H1 (cell line): ENCODE measurements around the gene CSPG5. TPM values are rescaled to one million over a fixed set of nuclear protein-coding genes. Genes with fewer than 3 reads are reported as not detected.

Experiments
- CTCF ChIA-PET: fragments of 300-600 bp; sonication (Branson Sonifier 250); formaldehyde crosslinking; loops from one replicate; lab custom pipeline; 2021; ENCODE audit not compliant: partially characterized antibody; lab: Charles Lee
- POLR2A ChIA-PET: fragments of 300-600 bp; sonication (Branson Sonifier 250); formaldehyde crosslinking; loops from one replicate; lab custom pipeline; 2021; ENCODE audit warnings: inconsistent platforms; ENCODE audit not compliant: partially characterized antibody; lab: Charles Lee
- DNase-seq, 2 experiments: peaks; one replicate each; pipeline versions ENCODE4 v3.0.0 to v3.0.0-alpha.2; 2010 to 2022; ENCODE audit warnings: low spot score in 2 of 2, low read depth in 1 of 2, mixed read lengths in 1 of 2
- FAIRE-seq: peaks from 2 replicates; lab custom pipeline; 2011; peaks lifted over from hg19 to GRCh38; lab: Jason Lieb, UNC
- H2AFZ ChIP-seq: 2 replicates; pipeline ENCODE4 v1.8.1; 2012; ENCODE audit warnings: low read length, inconsistent platforms
- H2AK5ac ChIP-seq: 2 replicates; pipeline ENCODE4 v1.6.1; 2013; ENCODE audit warnings: low read depth, low read length
- H2BK120ac ChIP-seq: replicated peaks from 2 replicates; pipeline ENCODE3; 2013; ENCODE audit warnings: low read depth, low read length, inconsistent platforms
- H2BK12ac ChIP-seq: 2 replicates; pipeline ENCODE4 v1.6.1; 2013; ENCODE audit warnings: low read depth, low read length
- H2BK15ac ChIP-seq: 2 replicates; pipeline ENCODE4 v1.6.1; 2013; ENCODE audit warnings: low read length
- H2BK20ac ChIP-seq: 2 replicates; pipeline ENCODE4 v1.6.1; 2013; ENCODE audit warnings: low read length
- H2BK5ac ChIP-seq: 2 replicates; pipeline ENCODE4 v1.6.1; 2013; ENCODE audit warnings: low read depth, low read length
- H3K14ac ChIP-seq: 2 replicates; pipeline ENCODE4 v1.6.1; 2013; ENCODE audit warnings: inconsistent platforms; ENCODE audit not compliant: insufficient read length
- H3K18ac ChIP-seq: 2 replicates; pipeline ENCODE4 v1.6.1; 2013; ENCODE audit warnings: low read length; ENCODE audit errors: extremely low read depth
- H3K23ac ChIP-seq: 2 replicates; pipeline ENCODE4 v1.6.1; 2013; ENCODE audit warnings: inconsistent platforms; ENCODE audit not compliant: insufficient read length
- H3K23me2 ChIP-seq: 2 replicates; pipeline ENCODE4 v1.6.1; 2013; ENCODE audit warnings: low read depth, low read length
- H3K27ac ChIP-seq: 2 replicates; pipeline ENCODE4 v1.6.1; 2011; ENCODE audit warnings: low read depth, low read length, inconsistent platforms
- H3K27me3 ChIP-seq, 4 experiments: replicated peaks in 1 of 4; 1 replicate in 1 of 4; 2 replicates in 3 of 4; pipeline versions ENCODE4 v1.6.1 to v1.8.1; 2011 to 2013; ENCODE audit warnings: low read length in 3 of 4, mild to moderate bottlenecking in 3 of 4, inconsistent platforms in 2 of 4, mixed read lengths in 2 of 4, moderate library complexity in 1 of 4; ENCODE audit not compliant: control insufficient read depth in 3 of 4, insufficient read depth in 3 of 4; ENCODE audit errors: extremely low read depth in 1 of 4
- H3K36me3 ChIP-seq, 4 experiments: 2 replicates each; pipeline versions ENCODE4 v1.6.1 to v1.8.1; 2011 to 2013; ENCODE audit warnings: mild to moderate bottlenecking in 4 of 4, low read length in 3 of 4, moderate library complexity in 2 of 4, control low read depth in 1 of 4, inconsistent platforms in 1 of 4; ENCODE audit not compliant: insufficient read depth in 4 of 4, control insufficient read depth in 2 of 4
- H3K4ac ChIP-seq: replicated peaks from 2 replicates; pipeline ENCODE3; 2013; ENCODE audit warnings: low read length, low read depth, mixed read lengths, inconsistent platforms; ENCODE audit not compliant: insufficient read length
- H3K4me1 ChIP-seq, 4 experiments: replicated peaks in 1 of 4; 1 replicate in 1 of 4; 2 replicates in 3 of 4; pipeline versions ENCODE4 v1.6.1 to v1.8.1; 2011 to 2013; ENCODE audit warnings: low read length in 3 of 4, inconsistent platforms in 2 of 4, mixed read lengths in 1 of 4; ENCODE audit not compliant: insufficient read depth in 4 of 4, control insufficient read depth in 3 of 4
- H3K4me2 ChIP-seq, 2 experiments: 2 replicates each; pipeline versions ENCODE4 v1.6.1 to v1.8.1; 2011 to 2013; ENCODE audit warnings: low read depth in 2 of 2, low read length in 2 of 2, control low read depth in 1 of 2, inconsistent platforms in 1 of 2, mild to moderate bottlenecking in 1 of 2; ENCODE audit not compliant: insufficient read depth in 1 of 2
- H3K4me3 ChIP-seq, 4 experiments: fragments of 200-600, 300-600 bp in 1 of 4; sonication (generic), shearing (Covaris generic), sonication (Bioruptor Twin) in 1 of 4; 2 replicates each; pipeline versions ENCODE4 v1.5.1 to v1.8.1; 2011 to 2016; ENCODE audit warnings: low read length in 4 of 4, low read depth in 3 of 4, control low read depth in 2 of 4, inconsistent platforms in 2 of 4, mild to moderate bottlenecking in 2 of 4, mixed read lengths in 1 of 4, moderate library complexity in 1 of 4; ENCODE audit not compliant: insufficient read depth in 2 of 4; ENCODE audit errors: extremely low read depth in 1 of 4
- H3K56ac ChIP-seq: replicated peaks from 2 replicates; pipeline ENCODE3; 2013; ENCODE audit warnings: low read depth, mild to moderate bottlenecking, mixed read lengths, low read length, inconsistent platforms; ENCODE audit not compliant: insufficient read length
- H3K79me1 ChIP-seq: 2 replicates; pipeline ENCODE4 v1.6.1; 2013; ENCODE audit warnings: low read depth, low read length, control low read depth
- H3K79me2 ChIP-seq, 2 experiments: 2 replicates each; pipeline versions ENCODE4 v1.6.1 to v1.8.1; 2012 to 2013; ENCODE audit warnings: low read length in 2 of 2, mild to moderate bottlenecking in 2 of 2, inconsistent platforms in 1 of 2; ENCODE audit not compliant: insufficient read depth in 2 of 2, control insufficient read depth in 1 of 2
- H3K9ac ChIP-seq, 4 experiments: replicated peaks in 1 of 4; 1 replicate in 1 of 4; 2 replicates in 3 of 4; pipeline versions ENCODE4 v1.6.1 to v1.8.1; 2011 to 2013; ENCODE audit warnings: low read depth in 3 of 4, low read length in 3 of 4, control low read depth in 2 of 4, mild to moderate bottlenecking in 2 of 4, moderate library complexity in 2 of 4, inconsistent platforms in 1 of 4; ENCODE audit errors: extremely low read depth in 1 of 4
- H3K9me3 ChIP-seq, 2 experiments: 2 replicates each; pipeline versions ENCODE4 v1.6.1 to v1.8.1; 2012 to 2013; ENCODE audit warnings: mild to moderate bottlenecking in 2 of 2, moderate library complexity in 2 of 2, control low read depth in 1 of 2, inconsistent platforms in 1 of 2, low read depth in 1 of 2, low read length in 1 of 2, mixed read lengths in 1 of 2; ENCODE audit not compliant: insufficient read depth in 2 of 2
- H4K20me1 ChIP-seq, 2 experiments: replicated peaks in 1 of 2; 2 replicates each; pipeline versions ENCODE3 to v1.8.1; 2011 to 2013; ENCODE audit warnings: inconsistent platforms in 2 of 2, low read length in 2 of 2, mild to moderate bottlenecking in 1 of 2; ENCODE audit not compliant: insufficient read depth in 2 of 2, control insufficient read depth in 1 of 2
- H4K5ac ChIP-seq: 2 replicates; pipeline ENCODE4 v1.6.1; 2013; ENCODE audit warnings: low read length, low read depth, mixed read lengths, inconsistent platforms; ENCODE audit not compliant: insufficient read length
- H4K8ac ChIP-seq: 2 replicates; pipeline ENCODE4 v1.8.0; 2013; ENCODE audit warnings: mild to moderate bottlenecking, moderate library complexity, low read length, inconsistent platforms; ENCODE audit not compliant: insufficient read depth; ENCODE audit errors: extremely low read depth
- H4K91ac ChIP-seq: replicated peaks from 2 replicates; pipeline ENCODE3; 2013; ENCODE audit warnings: low read length, mixed read lengths, inconsistent platforms; ENCODE audit not compliant: insufficient read length
- BRCA1 ChIP-seq: IDR thresholded peaks from 2 replicates; pipeline ENCODE4 v1.6.1; 2012; ENCODE audit warnings: low read depth, low read length, improper control_type of control experiment
- CBX8 ChIP-seq: fragments of 300-800, 300-1000 bp; sonication (generic); IDR thresholded peaks from 2 replicates; pipeline ENCODE4 v1.7.1; 2016; ENCODE audit warnings: low read depth, low read length, borderline replicate concordance
- CHD1 ChIP-seq: IDR thresholded peaks from 2 replicates; pipeline ENCODE4 v1.6.1; 2012; ENCODE audit warnings: low read depth, low read length, improper control_type of control experiment
- CREB1 ChIP-seq: IDR thresholded peaks from 2 replicates; pipeline ENCODE4 v1.6.1; 2012; ENCODE audit warnings: inconsistent platforms
- CTCF ChIP-seq, 3 experiments: IDR thresholded peaks; 1 replicate in 2 of 3; 2 replicates in 1 of 3; pipeline versions ENCODE4 v1.5.1 to v1.6.1; 2011; ENCODE audit warnings: low read length in 3 of 3, mild to moderate bottlenecking in 3 of 3, inconsistent platforms in 2 of 3, low read depth in 1 of 3, moderate library complexity in 1 of 3; ENCODE audit not compliant: insufficient read depth in 1 of 3; ENCODE audit errors: control extremely low read depth in 1 of 3
- NANOG ChIP-seq: IDR thresholded peaks from 2 replicates; pipeline ENCODE4 v1.6.1; 2011; ENCODE audit warnings: low read length, low read depth, mild to moderate bottlenecking, inconsistent platforms; ENCODE audit not compliant: insufficient read depth, poor library complexity, severe bottlenecking
- NRF1 ChIP-seq: IDR thresholded peaks from 2 replicates; pipeline ENCODE4 v1.6.1; 2011; ENCODE audit warnings: mild to moderate bottlenecking, low read depth, low read length, improper control_type of control experiment
- POU5F1 ChIP-seq: IDR thresholded peaks from 2 replicates; pipeline ENCODE4 v1.6.1; 2011; ENCODE audit warnings: low read depth, mild to moderate bottlenecking, low read length, moderate library complexity
- RNF2 ChIP-seq: fragments of 200-900, 300-1000 bp; sonication (generic); IDR thresholded peaks from 2 replicates; pipeline ENCODE4 v1.7.1; 2016; ENCODE audit warnings: borderline replicate concordance, low read depth, mild to moderate bottlenecking, antibody characterized with exemption, low read length; ENCODE audit not compliant: poor library complexity, severe bottlenecking; ENCODE audit errors: missing control alignments
- SAP30 ChIP-seq: fragments of 300-600 bp; sonication (generic); IDR thresholded peaks from 2 replicates; pipeline ENCODE4 v1.7.1; 2012; ENCODE audit warnings: low read length, moderate library complexity, mild to moderate bottlenecking, inconsistent platforms; ENCODE audit not compliant: insufficient read depth, insufficient replicate concordance
- SIRT6 ChIP-seq: IDR thresholded peaks from one replicate; pipeline ENCODE4 v1.7.1; 2012; ENCODE audit warnings: low read length, inconsistent platforms
- SP2 ChIP-seq: IDR thresholded peaks from 2 replicates; pipeline ENCODE4 v1.6.1; 2012; ENCODE audit warnings: mild to moderate bottlenecking, low read length, inconsistent platforms
- SUZ12 ChIP-seq: fragments of 200-600 bp; sonication (generic); IDR thresholded peaks from 2 replicates; pipeline ENCODE4 v1.6.1; 2012; ENCODE audit warnings: mild to moderate bottlenecking, inconsistent platforms, low read length, moderate library complexity, mixed read lengths
- polyA plus RNA-seq, 7 experiments: library from polyadenylated mRNA; depleted of rRNA in 3 of 7; stranded (reverse) in 5 of 7; unstranded in 2 of 7; fragments of >200 nt in 5 of 7; fragments of 200-250 nt in 2 of 7; gene quantifications; 1 replicate in 5 of 7; 2 replicates in 1 of 7; 4 replicates in 1 of 7; pipeline versions ENCODE4 v1.2.1 to v1.2.3, GENCODE V29; 2011 to 2013; ENCODE audit warnings: missing spikeins in 2 of 7, mixed read lengths in 2 of 7
- total RNA-seq: library from RNA; stranded (reverse); fragmentation: NEBNext Ultra II Directional; extraction: Animal tissue kit (Norgen Biotek cat#: 25700); gene quantifications from 2 replicates; pipeline ENCODE4 v1.2.1, GENCODE V29; 2021

The CSPG5 gene
- total and polyA plus RNA-seq, 2 of the 8 experiments (the other 6 are each of a cell fraction or from before 2014, with no cell fraction given) = 2.1 to 7.4 TPM

GRCh38 chr3:47603332-47603731 is 24.7 kb upstream of the CSPG5 start:
- no peak overlapping the region for H3K18ac ChIP-seq
- ChIA-PET POLR2A (no interaction called here), CTCF (interaction anchor here (2.2 kb wide), 1 partner anchor 81 kb away, joined by 10 read pairs; no protein-coding TSS in a partner anchor)
- H3K9ac ChIP-seq = no peak overlapping the region
- H3K79me2 ChIP-seq = peaks cover 0 to 4% of the 10 kb centered on the region in 2 experiments; a peak in 1 of 4 replicates
- no peaks in the 10 kb centered on the region for H3K23me2 ChIP-seq
- no peak overlapping the region for H3K56ac ChIP-seq
- no peak overlapping the region for H3K27ac ChIP-seq
- H2BK12ac ChIP-seq = no peak overlapping the region
- H3K4me3 ChIP-seq = no peak overlapping the region
- H3K23ac ChIP-seq = no peak overlapping the region
- H3K4ac ChIP-seq = no peak overlapping the region
- no peak overlapping the region for H2BK20ac ChIP-seq
- no peak overlapping the region for H3K4me2 ChIP-seq
- no peak overlapping the region for H2AFZ ChIP-seq
- H2BK15ac ChIP-seq = no peak overlapping the region
- no peak overlapping the region for H4K5ac ChIP-seq
- no peak for FAIRE-seq
- H2BK120ac ChIP-seq = no peak overlapping the region
- H2BK5ac ChIP-seq = no peak overlapping the region
- H3K79me1 ChIP-seq = no peaks in the 10 kb centered on the region
- no peak overlapping the region for H4K91ac ChIP-seq
- H4K8ac ChIP-seq = no peak overlapping the region
- H3K36me3 ChIP-seq = peaks cover 18 to 62% (median 42%) of the 10 kb centered on the region in 4 experiments
- DNase-seq = no peak
- H3K9me3 ChIP-seq = no peaks in the 10 kb centered on the region
- H2AK5ac ChIP-seq = no peak overlapping the region
- H3K4me1 ChIP-seq = no peaks in the 10 kb centered on the region
- H4K20me1 ChIP-seq = peaks cover 0 to 5% of the 10 kb centered on the region in 2 experiments
- no peak overlapping the region for H3K14ac ChIP-seq
- H3K27me3 ChIP-seq = no peaks in the 10 kb centered on the region
- TF ChIP-seq CHD1 = no peak
- TF ChIP-seq CTCF (IDR thresholded peaks at IDR 0.05; ENCODE audit: control extremely low read depth in 1 of 3, insufficient read depth in 1 of 3, low read depth in 1 of 3, low read length in 3 of 3) = no peak
- no peak for TF ChIP-seq CBX8
- TF ChIP-seq BRCA1 = no peak
- no peak for TF ChIP-seq SUZ12
- no peak for TF ChIP-seq SP2
- TF ChIP-seq SAP30 = no peak
- TF ChIP-seq CREB1 = no peak
- no peak for TF ChIP-seq NANOG
- TF ChIP-seq SIRT6 = no peak
- TF ChIP-seq RNF2 = no peak
- TF ChIP-seq NRF1 = no peak
- no peak for TF ChIP-seq POU5F1
